ENCODE data around the gene CEMIP2. TPM values are rescaled to one million over a fixed set of nuclear protein-coding genes. Genes with fewer than 3 reads are reported as not detected.
"Not testable (repeated sequence)": the region's sequence is repeated elsewhere in the genome, so short reads cannot be mapped to it uniquely, and the experiment has no call there.

CEMIP2 gene
- total RNA-seq, 1 donor from 2014 or later = 111 TPM

- intact Hi-C loops (cut with DNase I) = no loop called here
- no peak for ATAC-seq
Observed at GRCh38 chr9:71725590-71726338, 42.5 kb downstream of the CEMIP2 start.

GRCh38 chr9:71721855-71722254 is 46.5 kb downstream of the CEMIP2 start:
- no peak for DNase-seq (ENCODE audit: low spot score)
- no peak for ATAC-seq
- intact Hi-C loops (cut with DNase I) = no loop called here

More at GRCh38 chr9:71725590-71726338, 42.5 kb downstream of the CEMIP2 start:
- no peak for DNase-seq (ENCODE audit: low spot score)

GRCh38 chr9:71719562-71719961 is 48.8 kb downstream of the CEMIP2 start:
- intact Hi-C loops (cut with DNase I) = no loop called here
- DNase-seq (ENCODE audit: low spot score) (no peak), ATAC-seq (peak; percentile 41)

GRCh38 chr9:71719088-71719487 is 49.2 kb downstream of the CEMIP2 start:
- DNase-seq (ENCODE audit: low spot score) (no peak), ATAC-seq (no peak)
- intact Hi-C loops (cut with DNase I) = no loop called here

GRCh38 chr9:71716138-71716909 is 52.0 kb downstream of the CEMIP2 start:
- intact Hi-C loops (cut with DNase I) = no loop called here
- DNase-seq (ENCODE audit: low spot score) (no peak), ATAC-seq (no peak)

- no peak for ATAC-seq
- intact Hi-C loops (cut with DNase I) = no loop called here
- no peak for DNase-seq (ENCODE audit: low spot score)
Observed at GRCh38 chr9:71710856-71711255, 57.5 kb downstream of the CEMIP2 start.

GRCh38 chr9:71710201-71710600 is 58.1 kb downstream of the CEMIP2 start:
- DNase-seq (ENCODE audit: low spot score) = no peak
- intact Hi-C loops (cut with DNase I) = no loop called here
- no peak for ATAC-seq

- intact Hi-C loops (cut with DNase I) = loop anchor here (2.0 kb wide), 1 partner anchor 65 kb away; no protein-coding TSS in a partner anchor
- ATAC-seq = no peak
- DNase-seq (ENCODE audit: low spot score) = no peak
Observed at GRCh38 chr9:71709384-71709783, 58.9 kb downstream of the CEMIP2 start.

- intact Hi-C loops (cut with DNase I) = no loop called here
- DNase-seq (ENCODE audit: low spot score) = no peak
- ATAC-seq = no peak
Observed at GRCh38 chr9:71706176-71706575, 62.1 kb downstream of the CEMIP2 start.

- intact Hi-C loops (cut with DNase I) = no loop called here
- DNase-seq (ENCODE audit: low spot score) (no peak), ATAC-seq (no peak)
Observed at GRCh38 chr9:71704796-71705195, 63.5 kb downstream of the CEMIP2 start.

- DNase-seq (ENCODE audit: low spot score) = no peak
- peak; percentile 62 for ATAC-seq
- intact Hi-C loops (cut with DNase I) = no loop called here
Observed at GRCh38 chr9:71703172-71703872, 65.0 kb downstream of the CEMIP2 start.

- DNase-seq (ENCODE audit: low spot score) = no peak
- ATAC-seq = no peak
- intact Hi-C loops (cut with DNase I) = no loop called here
Observed at GRCh38 chr9:71697882-71698281, 70.4 kb downstream of the CEMIP2 start.

- intact Hi-C loops (cut with DNase I) = no loop called here
- DNase-seq (ENCODE audit: low spot score) (no peak), ATAC-seq (no peak)
Observed at GRCh38 chr9:71694332-71694731, 74.0 kb downstream of the CEMIP2 start.

GRCh38 chr9:71693607-71694006 is 74.7 kb downstream of the CEMIP2 start:
- ATAC-seq = no peak

GRCh38 chr9:71692337-71692736 is 76.0 kb downstream of the CEMIP2 start:
- peak; percentile 86 for ATAC-seq
- intact Hi-C loops (cut with DNase I) = no loop called here
- no peak for DNase-seq (ENCODE audit: low spot score)

More at GRCh38 chr9:71693607-71694006, 74.7 kb downstream of the CEMIP2 start:
- intact Hi-C loops (cut with DNase I) = loop anchor here (1.0 kb wide), 1 partner anchor 31 kb away; no protein-coding TSS in a partner anchor
- no peak for DNase-seq (ENCODE audit: low spot score)

GRCh38 chr9:71691576-71691975 is 76.7 kb downstream of the CEMIP2 start:
- not testable (repeated sequence) for ATAC-seq

GRCh38 chr9:71690689-71691435 is 77.5 kb downstream of the CEMIP2 start:
- intact Hi-C loops (cut with DNase I) = loop anchor here (1.0 kb wide), 1 partner anchor 17 kb away; no protein-coding TSS in a partner anchor
- ATAC-seq = no peak

More at GRCh38 chr9:71691576-71691975, 76.7 kb downstream of the CEMIP2 start:
- not testable (repeated sequence) for DNase-seq (ENCODE audit: low spot score)
- intact Hi-C loops (cut with DNase I) = loop anchor here (1.0 kb wide), 1 partner anchor 17 kb away; no protein-coding TSS in a partner anchor

GRCh38 chr9:71690063-71690688 is 78.1 kb downstream of the CEMIP2 start:
- intact Hi-C loops (cut with DNase I) = no loop called here
- DNase-seq (ENCODE audit: low spot score) (no peak), ATAC-seq (no peak)

More at GRCh38 chr9:71690689-71691435, 77.5 kb downstream of the CEMIP2 start:
- no peak for DNase-seq (ENCODE audit: low spot score)

All from sciatic nerve (tissue), 2 donors.